CD4-positive, alpha-beta T cell treated with Interleukin-4 for 4 hours (primary cell): ENCODE measurements around the gene ADD2.
"Not testable (repeated sequence)": the region's sequence is repeated elsewhere in the genome, so short reads cannot be mapped to it uniquely, and the experiment has no call there.

Source experiments
- DNase-seq: peaks from one replicate; pipeline ENCODE4 v3.0.0-alpha.2; 2020

ADD2 gene

GRCh38 chr2:70750320-70750719, 17.7 kb downstream of the ADD2 start:
- no peak for DNase-seq

- DNase-seq = no peak
Measured at GRCh38 chr2:70748002-70748784, 19.8 kb downstream of the ADD2 start.

DNA sequence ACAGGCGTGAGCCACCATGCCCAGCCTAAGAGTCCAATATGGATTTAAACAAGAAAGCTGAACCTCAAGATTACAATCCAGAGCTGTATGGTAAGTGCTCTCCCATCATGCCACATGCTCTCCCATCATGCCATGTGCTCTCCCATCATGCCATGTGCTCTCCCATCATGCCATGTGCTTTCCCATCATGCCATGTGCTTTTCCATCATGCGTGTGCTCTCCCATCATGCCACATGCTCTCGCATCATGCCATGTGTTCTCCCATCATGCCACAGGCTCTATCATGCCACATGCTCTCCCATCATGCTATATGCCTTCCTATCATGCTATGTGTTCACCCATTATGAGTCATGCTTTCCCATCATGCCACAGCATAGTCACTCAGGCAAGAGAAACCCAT, 20.7 kb downstream of the ADD2 start:
- DNase-seq = no peak

GRCh38 chr2:70746094-70746974, 21.7 kb downstream of the ADD2 start:
- no peak for DNase-seq

DNA sequence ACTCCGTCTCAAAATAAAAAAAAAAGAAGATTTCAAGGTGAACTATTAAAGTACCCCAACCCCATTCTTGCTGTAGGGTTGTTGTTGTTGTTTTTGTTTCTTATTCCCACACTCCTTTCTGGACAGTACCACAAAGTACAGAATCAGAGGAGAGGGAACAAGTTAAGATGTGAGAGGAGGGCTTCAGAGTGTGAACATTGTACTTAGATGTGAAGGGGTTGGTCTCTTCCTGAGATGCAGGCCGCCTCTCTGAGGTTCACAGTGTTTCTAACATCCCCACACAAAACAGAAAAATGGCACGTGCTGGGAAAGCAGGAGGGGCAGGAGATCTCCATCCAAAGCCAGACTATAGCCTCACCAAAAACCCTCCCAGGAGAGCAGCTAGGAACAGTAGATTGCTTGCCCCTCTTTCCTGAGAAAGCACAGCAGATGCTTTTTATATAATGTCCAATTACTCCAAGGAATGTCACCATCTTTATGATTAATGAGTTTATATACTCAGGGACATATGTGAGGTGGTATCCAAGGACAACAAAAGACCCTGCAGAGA, 22.6 kb downstream of the ADD2 start:
- DNase-seq = no peak

GRCh38 chr2:70744397-70744796, 23.6 kb downstream of the ADD2 start:
- DNase-seq = no peak

GRCh38 chr2:70743677-70744076, 24.3 kb downstream of the ADD2 start:
- no peak for DNase-seq

DNA sequence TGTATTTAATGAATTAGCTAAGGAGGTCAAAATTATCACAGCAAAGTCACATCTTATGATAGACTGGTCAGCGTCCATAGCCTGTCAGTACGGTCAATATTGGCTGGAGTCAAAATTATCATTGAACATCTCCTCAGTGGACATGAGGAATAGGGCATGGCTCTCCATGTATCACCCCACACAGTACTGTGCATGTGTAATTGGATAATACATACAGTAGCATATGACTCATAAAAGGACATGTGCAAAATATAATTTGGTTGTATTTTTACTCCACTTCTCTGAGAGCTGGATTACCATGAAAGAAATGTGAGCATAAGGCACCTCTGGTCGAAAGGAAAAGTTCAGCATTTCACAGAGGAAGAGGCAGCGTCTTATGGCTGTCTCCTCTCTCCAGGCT, 24.9 kb downstream of the ADD2 start:
- no peak for DNase-seq

- DNase-seq = not testable (repeated sequence)
Measured at GRCh38 chr2:70739492-70739891, 28.5 kb downstream of the ADD2 start.

DNA sequence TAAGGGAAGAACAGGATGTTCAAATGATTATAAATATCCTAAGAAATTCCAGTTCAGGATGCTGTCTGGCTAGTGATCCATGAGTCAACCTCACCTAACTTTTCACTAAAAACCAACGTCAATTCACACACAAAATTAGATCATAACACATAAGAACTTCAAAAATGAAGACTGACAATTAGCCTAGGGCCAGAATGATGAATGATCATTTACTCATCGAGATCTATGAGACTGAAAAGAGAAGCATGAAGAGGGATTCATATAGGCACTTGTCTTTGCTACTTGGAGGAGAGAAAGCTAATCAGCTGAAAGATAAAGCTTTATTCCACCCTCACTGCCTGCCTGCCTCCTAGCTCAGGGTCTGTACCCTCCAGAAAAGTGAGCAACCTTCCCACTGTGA, 29.8 kb downstream of the ADD2 start:
- DNase-seq = no peak

GRCh38 chr2:70735071-70735470, 32.9 kb downstream of the ADD2 start:
- no peak for DNase-seq

DNA sequence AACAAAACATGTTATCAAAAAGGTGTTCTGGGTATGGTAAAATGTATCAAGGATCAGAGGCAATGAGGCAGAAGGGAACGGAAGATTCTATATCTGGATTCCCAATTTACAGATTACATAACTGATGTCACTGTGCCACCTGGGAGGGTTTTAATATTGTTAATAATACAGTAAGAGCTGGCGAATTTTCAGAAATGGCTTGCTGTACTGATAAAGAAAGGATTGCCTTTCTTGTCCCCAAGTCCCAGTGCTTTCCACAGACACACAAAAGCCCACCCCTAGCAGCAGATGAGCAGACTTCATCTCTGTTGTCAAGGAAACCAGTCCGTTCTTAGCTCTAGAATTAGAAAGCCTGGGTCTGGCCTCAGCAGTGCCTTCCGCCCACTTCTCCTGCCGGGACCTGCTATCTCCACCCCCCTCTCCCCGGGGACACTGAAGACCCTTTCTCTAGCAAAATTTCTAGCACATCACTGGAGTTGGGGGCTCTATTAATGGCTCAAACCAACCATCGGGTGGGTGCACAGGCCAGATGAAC, 34.3 kb downstream of the ADD2 start:
- DNase-seq = no peak

GRCh38 chr2:70732766-70733645, 35.0 kb downstream of the ADD2 start:
- no peak for DNase-seq

- no peak for DNase-seq
Measured at GRCh38 chr2:70730730-70731129, 37.3 kb downstream of the ADD2 start.

DNA sequence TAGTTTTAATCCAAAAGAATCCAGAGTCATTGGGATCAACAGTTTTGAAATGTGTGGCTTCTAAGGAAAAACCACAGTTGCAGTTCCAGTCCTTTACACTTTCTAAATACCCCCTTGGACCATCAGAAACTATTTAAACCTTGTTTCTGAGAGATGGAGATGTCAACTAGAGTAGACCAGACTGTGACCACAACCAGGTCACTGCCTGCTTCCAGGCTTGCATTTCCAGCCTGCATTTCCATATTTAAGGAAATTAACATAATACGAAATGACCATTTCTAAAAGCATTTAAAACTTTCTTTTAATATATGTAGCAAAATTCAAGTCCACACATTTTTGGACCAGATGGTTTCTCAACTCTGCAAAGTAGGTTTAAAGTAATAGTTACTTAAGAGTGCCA, 38.4 kb downstream of the ADD2 start:
- DNase-seq = no peak

DNA sequence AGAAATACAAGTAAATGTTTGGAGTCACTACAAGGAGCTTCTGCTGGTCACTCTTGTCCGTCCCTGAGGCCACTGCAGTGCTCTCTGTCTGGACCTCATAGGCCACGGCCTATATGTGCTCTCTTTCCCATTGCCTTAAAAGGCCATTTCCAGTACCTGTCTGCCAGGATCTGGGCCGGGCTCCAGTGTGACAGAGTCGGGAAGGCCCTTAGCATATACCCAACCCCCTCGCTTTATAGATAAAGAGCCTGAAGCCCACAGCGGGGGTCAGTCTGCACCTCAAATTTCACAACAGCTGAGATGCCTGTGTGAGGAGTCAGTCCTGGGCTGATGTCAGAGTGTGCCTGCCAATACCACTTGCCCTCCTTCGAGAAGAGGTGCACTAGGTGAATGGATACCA, 39.9 kb downstream of the ADD2 start:
- no peak for DNase-seq

DNA sequence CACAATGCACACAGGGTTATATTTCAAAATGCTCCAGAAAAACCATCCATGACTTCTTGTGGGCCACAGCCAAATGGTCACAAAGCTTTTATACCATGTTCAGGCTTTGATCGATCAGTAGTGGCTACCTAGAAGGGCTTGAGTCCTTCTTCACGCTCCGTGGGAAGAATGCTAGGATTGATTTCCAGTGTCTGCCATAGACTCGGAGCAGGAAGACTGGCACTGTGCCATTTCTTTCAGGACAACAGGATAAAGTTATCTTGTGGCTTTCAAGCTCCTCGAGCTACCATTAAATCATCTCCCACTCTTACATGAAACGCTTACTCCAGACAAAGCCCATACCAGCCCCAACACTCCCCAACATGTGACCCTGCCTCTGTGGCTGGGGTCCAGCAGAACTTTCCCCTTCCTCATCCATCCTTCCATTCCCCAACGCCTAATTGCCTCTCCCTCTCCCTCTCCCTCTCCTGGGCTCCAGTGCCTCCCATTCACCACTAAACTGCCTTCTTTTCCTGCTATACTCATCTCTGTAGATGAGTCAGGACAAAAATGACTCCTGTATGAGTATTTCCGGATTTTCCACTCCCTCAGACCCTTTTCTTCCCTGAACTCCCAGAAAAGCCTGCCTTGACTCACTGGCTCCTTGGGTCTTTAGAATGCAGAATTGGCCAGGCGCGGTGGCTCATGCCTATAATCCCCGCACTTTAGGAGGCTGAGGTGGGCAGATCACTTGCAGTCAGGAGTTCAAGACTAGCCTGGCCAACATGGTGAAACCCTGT, 40.9 kb downstream of the ADD2 start:
- no peak for DNase-seq

DNA sequence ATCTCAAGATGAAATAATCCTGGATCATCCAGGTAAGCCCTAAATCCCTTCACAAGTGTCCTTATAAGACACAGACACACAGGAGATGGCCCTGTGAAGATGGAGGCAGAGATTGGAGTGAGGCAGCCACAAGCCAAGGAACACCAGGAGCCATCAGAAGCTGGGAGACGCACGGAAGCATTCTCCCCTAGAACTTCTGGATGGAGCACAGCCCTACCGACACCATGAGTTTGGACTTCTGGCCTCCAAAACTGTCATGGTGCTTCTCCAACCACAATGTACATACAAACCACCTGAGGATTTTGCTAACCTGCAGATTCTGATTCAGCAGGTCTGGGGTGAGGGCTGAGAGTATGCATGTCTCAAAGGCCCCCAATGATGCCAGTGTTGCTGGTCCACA, 42.5 kb downstream of the ADD2 start:
- no peak for DNase-seq

DNA sequence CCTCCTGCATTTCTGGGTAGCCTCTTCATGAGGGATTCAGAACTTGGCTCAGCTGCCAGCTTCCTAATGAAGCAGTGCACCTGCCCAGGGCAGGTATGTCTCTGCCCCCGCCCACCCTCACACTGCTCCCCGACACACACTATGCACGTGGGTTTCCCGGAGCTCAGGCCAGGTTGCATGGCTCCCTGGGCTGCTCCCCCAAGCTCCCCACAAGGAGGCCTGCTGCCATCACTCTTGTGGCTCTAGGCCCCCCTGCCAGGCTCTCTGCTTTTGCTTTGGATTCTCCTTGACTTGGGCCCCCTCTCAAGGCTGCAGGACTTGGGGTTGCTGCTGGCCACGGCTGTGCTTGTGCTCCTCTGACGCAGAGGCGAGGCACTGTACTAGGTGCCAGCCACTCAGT, 43.6 kb downstream of the ADD2 start:
- no peak for DNase-seq

DNA sequence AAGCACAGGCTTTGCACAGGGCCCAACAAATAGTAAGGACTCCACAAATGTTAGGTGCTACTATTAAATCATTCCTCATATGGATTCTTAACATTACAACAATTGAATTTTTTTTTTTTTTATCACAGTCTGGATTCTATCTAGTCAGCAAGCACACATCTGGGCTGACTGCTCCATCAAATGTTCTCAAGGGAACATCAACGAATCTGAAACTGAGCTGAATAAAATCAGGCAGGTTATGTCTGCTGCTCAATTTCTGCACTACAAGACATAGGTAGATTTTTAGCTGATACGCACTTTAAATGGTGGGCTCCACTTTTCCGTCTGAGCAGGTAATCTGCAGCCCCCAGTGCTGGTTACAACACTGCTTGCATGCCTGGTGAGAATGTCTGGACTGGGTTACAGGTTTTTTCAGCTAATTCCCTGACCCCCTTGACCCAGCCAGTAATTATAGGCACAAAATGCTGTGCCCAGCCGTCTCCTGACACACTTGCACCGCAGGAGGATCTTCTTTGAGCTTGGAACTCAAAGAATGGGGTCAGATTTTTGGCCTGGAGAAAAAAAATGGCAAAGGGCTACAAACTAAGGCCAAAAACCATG, 44.6 kb downstream of the ADD2 start:
- no peak for DNase-seq

GRCh38 chr2:70720124-70720523, 47.9 kb downstream of the ADD2 start:
- DNase-seq = no peak
